Left colon (tissue), 2 donors: ENCODE data around the gene TWIST1. TPM values are rescaled to one million over a fixed set of nuclear protein-coding genes. Genes with fewer than 3 reads are reported as not detected.

Source experiments
- ATAC-seq: fragments of 200-7000 bp; cut with Tn5 transposase; one replicate; pipeline ENCODE4 v1.9.1; 2020; ENCODE audit warnings: mild to moderate bottlenecking, moderate library complexity
- DNase-seq, 2 donors: peaks; one replicate each; pipeline ENCODE4 v3.0.0-alpha.2; 2020
- intact Hi-C, 2 donors: fragments of 100-400 bp; cut with DNase I in 1 of 2; cut with micrococcal nuclease in 1 of 2; formaldehyde crosslinking; loops; one replicate each; pipeline versions ENCODE4 v1.11.2 to v1.14.0; 2022; cut with DNase I, micrococcal nuclease
- total RNA-seq, 2 donors: library from RNA; stranded (reverse); fragmentation: NEBNext Ultra II Directional; extraction: Animal tissue kit (Norgen Biotek cat#: 25700); gene quantifications; one replicate each; pipeline ENCODE4 v1.2.1, GENCODE V29; 2021
- donor health status: DM: no; HTN: no; CAD: no.
- donor health status: DM: yes; HTN: yes; CAD: no.

Gene TWIST1
- total RNA-seq, 2 donors from 2014 or later = 0.27 to 0.81 TPM

DNA sequence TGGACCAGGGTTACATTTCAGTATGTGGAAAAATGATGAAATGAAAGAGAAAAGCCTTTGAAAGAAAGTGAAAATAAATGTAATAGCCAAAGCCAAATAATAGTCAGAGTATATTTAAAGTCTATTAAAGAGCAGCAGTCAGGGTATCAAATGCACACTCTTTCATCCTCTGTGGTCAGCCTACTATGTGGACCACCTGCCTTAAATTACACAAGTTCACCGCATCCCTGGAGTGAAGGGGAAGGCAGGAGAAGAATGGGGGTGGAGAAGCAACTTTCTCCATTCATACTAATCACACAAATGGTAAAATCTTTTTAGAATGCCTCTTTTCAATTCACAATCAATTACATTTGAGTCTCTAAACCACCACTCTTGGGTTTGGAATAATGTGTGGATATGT lies 16.0 kb downstream of the TWIST1 start:
- DNase-seq (no peak), ATAC-seq (no peak)
- intact Hi-C loops = no loop called here

DNA sequence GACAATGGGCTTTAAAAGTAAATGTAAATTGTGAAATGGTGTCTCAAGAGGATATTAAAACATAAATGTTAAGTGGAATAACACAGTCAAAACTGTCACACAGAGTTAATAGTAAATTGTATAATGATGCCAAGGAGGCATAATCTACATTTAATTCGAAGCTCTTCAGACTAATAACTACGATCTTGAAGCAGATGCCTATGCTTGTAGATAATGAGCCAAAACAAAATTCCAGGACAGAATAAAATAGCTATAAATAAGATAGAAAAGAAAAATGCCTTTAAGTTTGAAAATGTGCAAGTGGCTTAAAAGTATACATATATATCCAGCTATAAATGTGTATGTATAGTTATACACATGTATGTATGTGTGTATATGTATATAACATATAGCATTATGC lies 17.5 kb downstream of the TWIST1 start:
- DNase-seq = no peak
- ATAC-seq = no peak
- intact Hi-C loops = no loop called here

DNA sequence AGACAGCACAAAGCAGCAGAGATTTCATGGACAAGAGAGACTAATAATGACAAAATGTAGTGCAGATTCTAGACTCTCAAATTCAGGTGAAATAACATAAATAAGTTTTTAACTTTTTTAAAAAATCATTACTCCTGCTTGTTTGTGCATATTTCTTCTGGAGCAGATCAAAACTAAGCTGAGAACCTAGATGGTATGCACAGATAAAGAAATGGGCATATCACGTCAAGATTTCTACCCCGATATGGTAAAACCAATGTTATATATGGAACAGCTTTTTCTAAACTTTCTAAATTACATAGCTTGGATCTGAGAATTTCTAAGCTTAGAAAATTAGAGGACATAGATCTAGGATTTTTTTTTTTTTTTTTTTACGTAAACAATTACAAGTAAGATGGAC lies 18.2 kb downstream of the TWIST1 start:
- ATAC-seq (no peak), DNase-seq (no peak)
- intact Hi-C loops = no loop called here

DNA sequence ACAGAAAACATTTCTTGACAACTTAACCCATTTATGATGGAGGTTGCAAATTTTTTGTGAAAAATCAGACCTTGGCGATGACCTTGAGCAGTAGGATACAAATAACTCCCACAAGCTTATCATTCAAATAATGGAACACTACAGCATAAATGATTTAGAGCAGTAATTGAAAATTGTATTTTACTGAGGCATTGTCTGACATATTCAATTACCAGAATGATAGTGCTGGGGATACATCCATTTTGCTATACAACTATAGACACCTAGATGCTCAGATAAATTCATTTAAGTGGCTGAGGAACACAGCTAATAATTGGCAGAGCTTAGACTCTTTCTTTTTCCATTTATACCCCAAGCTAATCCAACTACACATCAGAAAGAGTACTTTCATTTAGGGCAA lies 18.9 kb downstream of the TWIST1 start:
- ATAC-seq = no peak
- intact Hi-C loops = no loop called here
- DNase-seq = no peak

DNA sequence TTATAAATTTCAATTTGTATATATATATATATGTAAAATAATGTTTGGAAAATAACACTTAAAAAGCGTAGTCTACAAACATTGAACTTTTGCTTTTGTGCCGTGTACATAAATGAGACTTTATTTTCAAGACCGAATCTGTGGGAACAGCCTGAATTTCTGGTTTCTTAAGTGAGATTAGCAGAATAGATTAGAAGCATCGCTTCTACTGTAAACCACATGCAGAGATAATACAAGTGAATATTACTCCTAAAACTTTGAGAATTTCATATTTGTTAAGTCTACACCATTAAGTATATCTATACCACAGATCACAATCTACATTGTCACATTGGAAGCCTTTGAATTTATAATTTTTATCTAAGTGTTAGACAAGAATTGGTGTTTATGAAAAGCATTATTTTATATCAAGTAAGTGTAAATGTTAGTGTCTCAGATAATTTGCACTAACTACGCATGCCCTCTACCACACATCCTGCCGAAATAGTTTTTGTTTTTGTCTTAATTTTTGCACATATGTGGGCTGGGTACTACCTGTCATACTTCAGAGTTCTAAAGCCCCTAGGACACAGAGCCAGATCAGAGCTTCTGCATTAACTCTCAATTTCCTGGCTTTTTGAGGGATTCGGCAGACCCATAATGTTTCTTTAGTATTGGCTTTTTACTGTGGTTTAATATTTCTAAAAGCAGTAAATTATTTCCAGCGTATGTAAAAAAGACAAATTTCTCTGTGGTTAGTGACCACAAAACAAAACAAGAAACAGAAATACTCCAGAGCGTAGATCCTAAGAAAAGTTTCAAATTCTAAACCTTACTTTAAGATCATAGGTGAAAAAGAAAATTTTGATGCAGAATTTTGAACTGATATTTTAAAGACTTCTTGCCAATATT lies 20.0 kb downstream of the TWIST1 start:
- no peak for ATAC-seq
- intact Hi-C loops = no loop called here
- DNase-seq = no peak

DNA sequence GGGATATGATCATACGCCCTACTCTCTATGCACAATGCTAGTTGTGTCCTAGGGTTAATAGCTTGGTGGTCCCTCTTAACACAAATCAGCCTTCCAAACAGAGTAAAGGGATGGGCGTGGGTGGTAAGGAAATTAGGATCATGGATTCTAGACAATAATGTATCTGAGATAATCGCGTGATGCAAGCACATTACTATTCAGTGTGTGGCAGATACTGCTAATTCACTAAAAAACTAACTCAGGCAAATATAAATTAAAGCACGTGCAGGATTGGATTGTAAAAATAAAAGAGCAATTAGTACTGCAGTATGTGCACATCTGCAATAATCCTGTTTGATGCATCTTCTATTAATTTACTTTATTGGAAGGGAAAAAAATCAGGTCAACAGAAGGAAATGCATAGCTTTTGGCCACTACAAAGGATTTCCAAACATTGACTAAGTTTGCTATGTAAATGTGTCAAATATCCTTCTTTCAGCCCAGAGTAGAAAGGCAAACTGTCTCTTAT lies 22.0 kb downstream of the TWIST1 start:
- ATAC-seq (no peak), DNase-seq (no peak)
- intact Hi-C loops = no loop called here

DNA sequence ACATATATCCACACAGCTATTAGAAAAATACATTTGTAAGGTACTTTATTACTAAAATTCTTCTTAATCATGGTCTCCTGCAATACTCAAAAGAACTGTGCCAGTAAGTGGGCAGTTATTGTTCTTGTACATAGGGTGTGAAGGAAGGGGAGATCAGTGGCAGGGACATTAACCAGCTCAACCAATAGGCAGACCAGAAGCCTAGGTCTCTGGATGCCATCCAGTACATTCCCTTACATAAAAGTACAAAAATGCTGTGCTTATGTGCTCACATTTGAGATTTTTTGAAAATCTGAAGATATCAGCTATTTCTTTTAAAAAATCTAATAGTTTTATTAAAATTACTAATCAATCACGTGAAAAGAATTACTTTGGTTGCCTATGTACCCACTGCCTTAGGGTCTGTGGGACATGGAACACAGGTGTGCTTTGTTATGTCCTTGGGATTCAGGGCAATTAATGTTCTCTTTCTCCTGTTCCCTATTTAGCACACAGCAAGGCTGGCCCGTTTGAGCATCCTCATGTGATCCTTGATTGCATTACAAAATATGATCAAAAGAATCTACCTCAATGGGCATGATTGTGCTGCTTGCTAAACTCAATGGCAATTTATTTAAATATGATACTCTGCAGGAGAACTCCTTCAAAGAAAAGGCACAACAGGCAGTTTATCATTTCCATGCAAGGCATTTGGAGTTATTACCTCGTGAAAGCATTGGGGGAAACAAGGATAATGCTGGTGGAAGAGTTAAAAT lies 22.7 kb downstream of the TWIST1 start:
- intact Hi-C loops = no loop called here
- ATAC-seq (no peak), DNase-seq (no peak)

DNA sequence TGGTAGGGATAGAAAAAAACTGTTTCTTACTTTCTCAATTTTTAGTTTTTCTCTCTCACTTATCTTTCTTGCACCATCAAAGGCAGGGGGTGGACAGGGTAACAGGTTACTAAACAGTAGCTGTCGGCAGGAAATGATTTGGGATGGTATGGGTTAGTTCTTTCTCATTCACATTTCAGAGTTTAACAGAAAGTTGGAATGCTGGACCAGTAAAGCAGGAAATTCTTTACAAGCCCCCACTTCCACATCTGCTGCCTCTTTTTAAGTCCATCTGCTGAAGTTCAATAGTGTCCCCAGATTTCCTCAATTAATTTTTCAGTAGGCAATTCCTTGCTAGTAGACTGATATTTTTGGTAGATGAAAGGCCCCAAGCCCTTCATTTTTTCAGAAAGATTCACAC lies 23.3 kb downstream of the TWIST1 start:
- ATAC-seq (no peak), DNase-seq (no peak)
- intact Hi-C loops = no loop called here

DNA sequence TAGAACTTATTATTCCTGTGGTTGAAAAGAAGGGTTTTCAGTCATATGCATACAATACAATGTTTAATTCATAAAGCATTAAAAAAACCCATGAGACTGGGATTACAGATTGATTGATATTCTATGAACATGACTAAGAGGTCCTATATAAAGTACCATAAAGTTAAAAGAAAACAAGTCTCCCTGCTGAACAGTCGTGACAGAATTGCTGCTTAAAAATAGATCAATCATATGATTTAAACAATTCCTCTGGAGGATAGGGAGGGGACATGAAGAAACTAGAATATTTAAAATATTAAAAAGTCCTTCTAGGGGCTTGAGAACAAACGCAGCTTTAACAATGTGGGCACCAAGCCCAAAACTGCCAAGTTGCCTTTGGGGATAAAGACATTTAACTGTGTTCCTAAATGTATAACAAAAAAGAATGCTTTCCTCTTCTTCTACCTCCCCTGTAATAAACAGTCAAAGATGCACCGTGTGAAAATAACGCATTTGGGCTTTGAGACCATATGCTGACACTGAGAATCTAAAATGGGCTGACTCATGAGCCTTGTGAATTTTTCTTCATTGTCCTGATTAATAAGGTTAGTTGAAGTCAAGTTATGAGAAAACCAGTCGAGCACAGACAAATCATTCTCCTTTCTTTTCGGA lies 25.8 kb downstream of the TWIST1 start:
- no peak for DNase-seq
- no peak for ATAC-seq
- intact Hi-C loops = no loop called here

DNA sequence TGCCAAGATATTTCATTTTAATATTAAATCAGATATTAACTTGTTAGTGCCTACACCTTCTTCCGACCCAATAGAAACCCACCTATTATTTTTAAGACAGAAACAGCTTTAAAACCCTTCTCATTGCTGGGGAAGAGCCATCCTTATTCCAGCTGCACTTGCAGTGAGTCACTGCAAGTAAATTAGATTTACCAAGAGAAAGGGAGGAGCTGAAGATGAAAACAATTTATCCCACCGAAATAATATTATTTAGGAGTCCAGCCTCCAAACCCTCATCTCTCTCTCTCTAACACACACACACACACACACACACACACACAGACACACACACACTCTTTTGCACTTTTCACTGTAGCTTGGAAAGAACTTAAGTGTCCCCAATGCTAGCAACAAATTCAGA lies 26.9 kb downstream of the TWIST1 start:
- ATAC-seq = no peak
- intact Hi-C loops = no loop called here
- DNase-seq = no peak

DNA sequence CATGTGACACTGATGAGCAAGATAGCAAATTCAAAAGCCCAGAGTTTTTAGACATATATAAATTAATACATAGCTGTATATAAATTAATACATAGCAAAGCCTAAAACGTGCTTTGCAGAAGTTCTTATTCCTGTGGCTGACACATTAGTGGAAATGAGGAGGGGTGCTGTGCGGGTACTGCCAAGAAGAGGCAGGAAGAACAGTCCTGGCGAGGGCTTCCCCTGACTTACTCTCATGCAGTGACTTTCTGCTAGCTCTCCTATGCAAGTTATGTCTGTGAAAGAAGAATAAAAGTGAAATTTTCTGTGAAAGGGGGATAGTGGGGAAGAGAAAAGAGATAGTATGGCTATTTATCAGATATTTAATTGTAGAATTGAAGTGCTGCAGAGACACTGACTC lies 27.6 kb downstream of the TWIST1 start:
- intact Hi-C loops = no loop called here
- ATAC-seq (no peak), DNase-seq (no peak)

DNA sequence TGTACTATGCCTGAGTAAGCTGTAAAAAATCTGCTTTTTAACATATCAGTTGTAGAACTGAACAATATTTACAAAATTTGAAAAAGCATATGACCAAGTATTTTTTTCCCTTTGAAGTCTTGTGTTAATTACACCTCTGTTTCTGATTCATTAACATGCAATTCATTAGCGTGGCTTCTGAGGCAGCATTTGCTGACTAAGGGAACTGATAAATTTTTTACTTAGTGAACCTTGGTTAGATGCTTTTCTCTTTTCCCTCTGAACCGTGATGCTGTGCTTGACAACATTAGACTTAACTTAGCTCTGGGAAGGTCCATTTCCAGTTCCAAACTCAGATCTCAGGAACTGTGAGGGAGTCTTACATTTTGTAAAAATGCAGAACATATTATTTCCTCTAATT lies 28.1 kb downstream of the TWIST1 start:
- DNase-seq (no peak), ATAC-seq (no peak)
- intact Hi-C loops = no loop called here

DNA sequence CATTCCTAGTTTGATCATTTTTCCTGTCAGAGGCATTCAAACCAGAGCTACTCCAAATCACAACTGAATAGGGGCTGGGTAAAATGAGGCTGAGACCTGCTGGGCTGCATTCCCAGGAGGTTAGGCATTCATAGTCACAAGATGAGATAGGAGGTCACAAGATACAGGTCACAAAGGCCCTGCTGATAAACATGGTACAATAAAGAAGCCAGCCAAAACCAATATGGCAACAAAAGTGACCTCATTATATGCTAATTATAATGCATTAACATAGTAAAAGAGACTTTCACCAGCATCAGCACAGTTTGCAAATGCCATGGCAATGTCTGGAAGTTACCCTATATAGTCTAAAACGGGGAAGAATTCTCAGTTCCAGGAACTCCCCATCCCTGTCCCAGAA lies 37.3 kb downstream of the TWIST1 start:
- intact Hi-C loops = no loop called here
- DNase-seq (no peak), ATAC-seq (no peak)

DNA sequence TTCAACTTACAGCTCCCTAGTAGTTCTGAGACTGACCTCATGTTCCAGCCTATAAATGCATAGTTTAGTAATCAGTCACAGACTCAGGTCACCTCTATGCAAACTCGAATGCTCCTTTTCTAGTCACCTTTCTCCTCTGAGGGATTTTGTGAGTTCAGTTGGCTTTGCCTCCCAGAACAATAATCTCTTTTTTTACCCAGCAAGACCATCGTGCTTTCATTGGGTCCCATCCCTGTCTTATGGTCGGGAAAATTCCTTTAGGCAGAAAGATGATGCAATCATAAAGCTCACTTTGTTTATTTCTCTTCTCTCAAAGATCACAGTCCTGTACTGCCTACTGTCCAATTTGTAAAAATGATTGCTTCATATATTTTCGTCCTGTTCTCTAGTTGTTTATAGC lies 38.4 kb downstream of the TWIST1 start:
- ATAC-seq = no peak
- DNase-seq = no peak
- intact Hi-C loops = no loop called here

DNA sequence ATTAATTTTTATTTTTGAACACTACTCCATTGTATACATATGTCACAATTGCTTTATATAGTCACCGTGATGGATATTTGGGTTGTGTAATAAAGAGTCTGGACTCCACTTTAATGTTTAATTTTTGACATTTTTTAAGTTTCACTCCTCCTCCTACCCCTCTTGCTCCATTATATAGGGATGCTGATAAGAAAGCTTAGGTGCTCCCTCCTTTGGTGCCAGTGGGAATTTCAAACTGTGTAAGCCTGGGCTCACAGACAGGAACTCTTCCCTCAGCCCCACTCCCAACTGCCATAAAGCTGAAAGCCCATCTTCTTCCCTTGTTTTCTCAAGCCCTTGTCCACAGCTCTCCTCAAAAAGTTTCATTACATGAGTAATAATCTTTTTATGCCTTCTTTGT lies 47.6 kb downstream of the TWIST1 start:
- DNase-seq = no peak
- no peak for ATAC-seq
- intact Hi-C loops = no loop called here

DNA sequence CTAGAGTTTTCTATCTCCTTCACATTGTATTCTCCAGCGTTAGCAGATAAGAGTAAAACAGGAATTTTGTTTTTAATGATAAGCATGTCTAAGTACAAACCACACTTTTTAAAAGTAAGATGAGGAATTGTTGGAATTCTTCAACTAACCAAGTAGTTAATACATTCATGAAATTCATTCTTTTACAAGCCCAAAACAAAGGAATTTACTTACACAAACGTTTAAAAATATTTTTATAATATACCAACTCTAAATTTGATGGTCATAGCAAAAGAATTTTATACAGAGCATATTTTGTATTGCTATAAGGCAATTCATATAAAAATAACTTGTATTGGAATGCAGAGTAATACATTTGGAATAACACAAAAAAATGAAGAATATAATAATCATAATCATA lies 51.3 kb downstream of the TWIST1 start:
- ATAC-seq = no peak
- intact Hi-C loops = no loop called here
- no peak for DNase-seq
